GM21528 (cell line): ENCODE measurements around the gene TMEM144.
"Not testable (repeated sequence)": the region's sequence is repeated elsewhere in the genome, so short reads cannot be mapped to it uniquely, and the experiment has no call there.

ENCODE experiments used
- ATAC-seq: cut with Tn5 transposase; IDR thresholded peaks from one replicate; pipeline ENCODE4 v1.9.1; 2021; ENCODE audit warnings: mild to moderate bottlenecking, moderate library complexity; ENCODE audit not compliant: unreplicated experiment, low FRiP score

TMEM144 gene

DNA sequence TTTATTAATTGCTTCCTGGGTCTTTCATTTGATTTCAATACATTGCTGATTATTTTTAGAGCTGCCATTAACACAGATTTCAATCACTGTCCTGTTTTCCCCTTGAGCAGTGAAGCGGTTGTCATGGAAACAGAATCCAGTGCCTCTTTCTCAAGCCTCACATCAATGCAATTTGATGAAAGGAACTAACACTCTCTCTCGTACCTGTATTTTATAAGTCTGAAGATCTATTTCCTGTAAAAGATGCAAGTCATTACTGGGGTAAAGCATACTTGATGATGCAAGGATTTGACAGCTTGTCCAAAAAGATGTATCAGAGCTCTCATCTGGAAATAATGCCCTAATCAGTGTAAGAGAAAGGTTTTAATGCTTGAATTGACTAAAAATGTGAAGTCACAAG, 19.6 kb upstream of the TMEM144 start:
- no peak for ATAC-seq

DNA sequence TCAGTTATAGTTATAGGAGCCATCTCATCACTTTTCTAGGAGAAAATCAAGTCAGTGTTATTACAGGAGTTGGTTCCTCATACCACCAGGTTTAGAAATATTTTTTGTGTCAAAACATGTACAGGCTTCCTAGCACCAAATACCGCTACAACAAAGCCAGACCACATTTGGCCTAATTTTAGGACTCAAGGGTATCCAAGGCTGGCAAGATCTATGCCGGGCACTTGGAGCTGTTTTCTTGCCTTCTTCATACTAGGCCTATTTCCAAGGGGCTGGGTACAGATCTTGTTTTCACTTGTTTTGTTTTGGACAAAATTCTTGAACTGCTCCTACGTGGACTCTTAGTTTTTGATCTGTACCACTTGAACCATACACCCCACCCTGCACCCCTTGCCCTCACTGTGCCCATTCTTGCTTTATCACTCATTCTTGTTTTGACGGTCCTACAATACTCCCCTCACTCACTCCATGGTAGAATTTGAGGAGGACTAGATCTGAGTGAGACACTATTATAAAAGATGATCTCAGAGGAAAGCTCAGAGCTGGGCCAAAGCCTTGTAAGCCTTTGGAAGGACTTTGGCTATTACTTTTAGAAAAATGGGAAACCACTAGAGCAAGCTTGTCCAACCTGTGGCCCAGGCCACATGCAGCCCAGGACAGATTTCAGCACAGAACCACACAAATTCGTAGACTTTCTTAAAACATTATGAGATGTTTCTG, 17.7 kb upstream of the TMEM144 start:
- ATAC-seq: no peak

DNA sequence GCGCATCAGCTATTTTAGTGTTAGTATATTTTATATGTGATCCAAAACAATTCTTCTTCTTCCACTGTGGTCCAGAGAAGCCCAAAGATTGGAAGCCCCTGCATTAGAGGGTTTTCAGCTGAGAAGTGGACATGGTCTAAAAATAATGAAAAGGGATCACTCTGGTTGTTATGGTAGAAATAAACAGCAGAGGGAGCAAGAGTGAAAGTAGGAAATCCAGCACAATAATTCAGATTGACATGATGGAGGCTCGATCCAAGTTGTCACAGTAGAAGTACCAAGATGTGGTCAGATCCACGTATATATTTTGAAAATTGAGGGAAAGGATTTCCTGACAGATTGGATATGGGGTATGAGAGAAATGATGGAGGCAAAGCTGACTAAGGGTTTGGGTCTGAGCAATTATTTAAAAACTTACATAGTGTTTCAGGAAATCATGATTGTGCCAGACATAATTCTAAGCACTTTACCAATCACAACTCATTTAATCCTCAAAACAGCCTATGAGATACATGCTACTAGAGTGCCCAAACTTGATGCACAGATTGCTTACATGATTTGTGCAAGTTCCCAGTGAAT, 17.0 kb upstream of the TMEM144 start:
- peak; percentile 70 for ATAC-seq

- ATAC-seq: no peak
Measured at GRCh38 chr4:158195297-158195696, 15.0 kb upstream of the TMEM144 start.

DNA sequence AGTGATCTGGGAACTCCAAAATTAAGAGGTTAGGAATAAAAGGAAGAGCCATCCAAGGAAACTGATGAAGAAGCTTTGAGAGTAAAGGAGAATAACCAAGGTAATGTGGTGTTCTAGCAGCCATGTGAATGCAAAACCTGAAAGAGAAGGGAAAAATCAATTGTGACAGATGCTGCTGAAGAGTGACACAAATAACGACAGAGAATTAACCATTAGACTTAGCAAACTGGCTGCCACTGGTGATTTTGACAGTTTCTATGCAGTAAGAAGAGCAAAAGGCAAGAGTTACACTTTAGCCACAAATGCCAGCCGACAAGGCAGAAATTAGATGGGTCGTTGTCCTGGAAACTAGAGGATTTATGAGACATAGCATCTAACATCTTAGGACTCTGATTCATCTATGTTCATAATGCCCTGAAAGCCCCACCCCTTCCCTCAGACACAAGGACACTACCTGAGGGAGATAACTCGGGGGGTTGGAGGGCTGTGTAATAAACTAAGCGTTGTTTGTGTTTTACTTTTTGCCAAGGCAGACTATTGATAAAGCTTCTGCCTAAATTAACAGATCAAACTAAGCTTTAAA, 13.0 kb upstream of the TMEM144 start:
- no peak for ATAC-seq

DNA sequence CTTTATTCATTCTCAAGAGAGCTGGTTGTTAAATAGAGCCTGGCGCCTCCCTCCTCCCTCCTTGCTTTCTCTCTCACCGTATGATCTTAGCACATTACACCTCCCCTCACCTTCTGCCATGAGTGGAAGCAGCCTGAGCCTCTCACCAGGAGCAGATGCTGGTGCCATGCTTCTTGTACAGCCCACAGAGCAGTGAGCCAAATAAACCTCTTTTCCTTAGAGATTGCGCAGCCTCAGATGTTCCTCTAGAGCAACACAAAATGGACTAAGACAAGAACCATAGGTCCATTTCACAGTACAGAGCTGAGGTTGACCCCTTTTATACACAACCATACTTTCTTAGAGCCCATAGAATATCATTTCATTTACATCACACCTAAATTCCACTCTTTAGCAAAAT, 10.1 kb upstream of the TMEM144 start:
- ATAC-seq: no peak

GRCh38 chr4:158201322-158201721, 9.0 kb upstream of the TMEM144 start:
- no peak for ATAC-seq

GRCh38 chr4:158201876-158202275, 8.4 kb upstream of the TMEM144 start:
- ATAC-seq: no peak

DNA sequence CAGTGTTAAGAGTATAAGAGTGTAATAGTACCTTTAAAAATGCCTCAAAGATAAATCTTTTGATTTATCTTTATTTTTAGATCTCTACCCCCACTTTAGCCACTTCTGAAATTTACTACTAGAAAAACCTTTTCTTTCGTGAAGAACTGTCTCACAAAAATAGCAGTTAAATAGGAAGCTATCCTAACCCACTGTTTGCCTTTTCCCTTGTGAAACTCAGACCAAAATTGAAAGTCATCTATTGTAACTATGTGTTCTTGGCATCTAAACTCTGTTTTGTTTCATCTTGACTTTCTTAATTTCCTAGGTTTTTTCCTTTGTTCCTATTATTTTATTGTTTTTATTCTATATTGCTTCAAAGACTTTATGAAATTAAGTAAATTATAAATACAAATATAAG, 7.8 kb upstream of the TMEM144 start:
- no peak for ATAC-seq

DNA sequence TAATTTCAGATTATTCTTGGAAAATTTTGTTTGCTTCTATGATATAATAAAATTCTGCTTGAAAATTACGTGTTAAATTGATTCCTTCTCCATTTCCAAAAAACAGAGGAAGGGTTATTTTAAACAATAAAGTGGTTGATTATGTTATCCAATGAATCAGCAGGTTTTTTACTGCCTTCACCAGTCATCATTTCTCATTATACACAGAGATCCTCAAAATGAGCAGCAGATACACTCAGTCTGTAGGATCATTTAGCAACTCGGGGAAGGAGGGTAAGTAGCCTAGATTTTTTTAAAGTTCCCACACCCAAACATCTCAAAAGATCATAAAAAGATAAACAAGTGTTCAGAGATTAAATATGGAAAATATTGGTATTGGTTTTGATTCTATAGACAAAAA, 6.8 kb upstream of the TMEM144 start:
- ATAC-seq: no peak

GRCh38 chr4:158203929-158204328, 6.4 kb upstream of the TMEM144 start:
- no peak for ATAC-seq

GRCh38 chr4:158208963-158209640, 1.2 kb upstream of the TMEM144 start:
- ATAC-seq: peak; percentile 53

DNA sequence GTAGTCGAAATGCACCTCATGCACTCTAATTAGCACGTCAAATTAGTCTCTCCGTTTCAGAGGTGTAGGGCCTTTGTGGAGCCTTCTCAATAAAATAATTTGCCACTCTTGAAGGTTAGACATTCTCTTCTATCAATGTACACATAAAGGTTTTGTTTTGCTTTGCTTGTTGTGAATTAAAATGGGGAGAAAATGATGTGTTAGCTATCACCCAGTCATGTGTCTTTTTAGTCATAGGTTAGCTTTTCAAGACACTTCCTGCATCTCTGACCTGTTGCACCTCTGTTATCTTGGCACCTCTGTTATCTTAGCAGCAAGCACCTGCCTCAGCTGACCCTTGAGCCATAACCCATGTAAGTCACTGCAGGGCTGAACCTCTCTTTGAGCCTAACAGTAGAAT, 936 bp downstream of the TMEM144 start:
- ATAC-seq: no peak

DNA sequence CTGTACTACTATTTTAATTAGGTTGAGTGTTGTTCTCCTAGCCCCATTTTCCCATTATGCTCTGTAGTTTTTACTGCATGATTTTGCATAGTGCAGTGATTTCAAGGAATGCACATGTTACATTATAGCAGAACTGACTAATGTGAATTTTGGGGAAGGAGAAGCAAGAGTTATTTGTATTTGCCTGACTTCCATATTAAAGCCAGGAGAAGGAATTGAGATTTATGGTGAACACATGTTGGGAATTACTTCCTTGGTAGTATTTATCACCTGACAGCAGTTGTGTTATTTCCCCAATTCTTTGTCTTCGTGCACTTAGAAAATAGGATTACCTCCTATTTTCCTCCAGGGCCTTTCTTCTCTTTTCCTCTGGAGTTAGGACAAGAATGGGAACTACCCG, 3.2 kb downstream of the TMEM144 start:
- ATAC-seq: no peak

- ATAC-seq: no peak
Measured at GRCh38 chr4:158214856-158215255, 4.6 kb downstream of the TMEM144 start.

- no peak for ATAC-seq
Measured at GRCh38 chr4:158217763-158218162, 7.5 kb downstream of the TMEM144 start.

GRCh38 chr4:158219623-158220022, 9.3 kb downstream of the TMEM144 start:
- ATAC-seq: no peak

DNA sequence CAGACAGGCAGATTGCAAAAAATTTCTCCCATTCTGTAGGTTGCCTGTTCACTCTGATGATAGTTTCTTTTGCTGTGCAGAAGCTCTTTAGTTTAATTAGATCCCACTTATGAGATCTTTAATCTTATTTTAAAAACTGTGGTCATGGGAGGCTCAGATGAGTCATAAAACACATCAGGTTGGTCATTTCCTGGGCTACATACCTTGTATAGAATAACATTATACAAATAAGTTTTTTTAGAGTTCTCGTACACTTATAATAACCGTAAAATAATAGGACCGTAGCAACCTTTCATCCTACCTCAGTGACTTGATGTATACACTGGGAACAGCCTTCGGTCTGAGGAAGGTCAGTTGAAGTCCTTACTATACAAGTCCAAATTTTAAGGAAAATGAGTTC, 14.0 kb downstream of the TMEM144 start:
- ATAC-seq: not testable (repeated sequence)

- ATAC-seq: not testable (repeated sequence)
Measured at GRCh38 chr4:158224999-158225398, 14.7 kb downstream of the TMEM144 start.

GRCh38 chr4:158227880-158228279, 17.6 kb downstream of the TMEM144 start:
- ATAC-seq: not testable (repeated sequence)

DNA sequence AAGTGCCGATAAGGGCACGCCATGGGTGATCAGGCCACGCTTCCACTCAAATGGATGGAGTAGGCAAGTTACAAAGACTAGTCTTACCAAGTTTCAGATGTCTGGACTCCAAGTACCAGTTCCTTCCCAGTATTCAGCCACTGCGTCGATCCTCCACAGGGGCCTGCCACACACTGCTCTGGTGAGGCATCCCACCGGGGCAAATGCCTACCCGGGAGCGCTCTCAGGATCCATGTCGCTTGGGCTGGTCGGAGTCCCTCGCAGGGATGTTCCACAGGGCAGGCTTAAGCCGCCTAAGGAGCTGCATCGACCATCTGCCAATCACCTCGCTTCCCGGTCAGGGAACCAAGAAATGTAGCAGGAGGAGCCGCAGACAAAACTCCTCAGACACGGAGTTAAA, 18.1 kb downstream of the TMEM144 start:
- ATAC-seq: not testable (repeated sequence)
